PC-9 (cell line): Measurements from ENCODE around the gene ZNRF3. TPM values are rescaled to one million over a fixed set of nuclear protein-coding genes. Genes with fewer than 3 reads are reported as not detected.

Experiments
- BruUV-seq: library from RNA; stranded (reverse); fragments of 400-500 nt; replicated peaks from 2 replicates; lab custom pipeline; 2021; lab: Mats Ljungman, UMichigan
- CTCF ChIA-PET: fragments of 300-600 bp; sonication (Branson Sonifier 250); formaldehyde crosslinking; loops from one replicate; lab custom pipeline; 2022; ENCODE audit warnings: antibody characterized with exemption; lab: Charles Lee
- POLR2A ChIA-PET: fragments of 300-600 bp; sonication (Branson Sonifier 250); formaldehyde crosslinking; loops from one replicate; lab custom pipeline; 2022; ENCODE audit warnings: antibody characterized with exemption; ENCODE audit not compliant: unreplicated experiment; lab: Charles Lee
- DNase-seq, 2 experiments: peaks; one replicate each; pipeline versions ENCODE4 v3.0.0 to v3.0.0-alpha.2; 2015 to 2022; ENCODE audit warnings: mixed read lengths in 1 of 2
- H2AFZ ChIP-seq: fragments of 200-600 bp; sonication (generic); 2 replicates; pipeline ENCODE4 v1.8.1; 2017; ENCODE audit warnings: antibody characterized with exemption
- H3F3A ChIP-seq: fragments of 200-600 bp; sonication (generic); 2 replicates; pipeline ENCODE4 v1.8.1; 2017; ENCODE audit warnings: antibody characterized with exemption, mild to moderate bottlenecking, low read depth; ENCODE audit not compliant: insufficient read depth
- H3K27ac ChIP-seq: fragments of 200-600 bp; sonication (generic); 2 replicates; pipeline ENCODE4 v1.6.1; 2016; ENCODE audit warnings: mixed run types
- H3K27me3 ChIP-seq: fragments of 200-600 bp; sonication (generic); 2 replicates; pipeline ENCODE4 v1.6.1; 2016; ENCODE audit warnings: low read depth, mixed run types; ENCODE audit not compliant: insufficient read depth
- H3K36me3 ChIP-seq: fragments of 200-600 bp; sonication (generic); 2 replicates; pipeline ENCODE4 v1.6.1; 2016; ENCODE audit warnings: low read depth, mixed run types
- H3K4me1 ChIP-seq: fragments of 200-600 bp; sonication (generic); replicated peaks from 2 replicates; pipeline ENCODE4 v1.6.1; 2016; ENCODE audit warnings: mixed run types; ENCODE audit not compliant: insufficient read depth
- H3K4me2 ChIP-seq: fragments of 200-600 bp; sonication (generic); 2 replicates; pipeline ENCODE4 v1.6.1; 2017; ENCODE audit warnings: mixed run types
- H3K4me3 ChIP-seq: fragments of 200-600 bp; sonication (generic); 2 replicates; pipeline ENCODE4 v1.6.1; 2016; ENCODE audit warnings: mixed run types
- H3K79me2 ChIP-seq: fragments of 200-600 bp; sonication (generic); 2 replicates; pipeline ENCODE4 v1.6.1; 2017; ENCODE audit warnings: low read depth, mixed run types
- H3K9me2 ChIP-seq: fragments of 200-600 bp; sonication (generic); 2 replicates; pipeline ENCODE4 v1.8.1; 2017; ENCODE audit warnings: mild to moderate bottlenecking; ENCODE audit not compliant: insufficient read depth
- H3K9me3 ChIP-seq: fragments of 200-600 bp; sonication (generic); 2 replicates; pipeline ENCODE4 v1.8.1; 2016; ENCODE audit warnings: low read depth; ENCODE audit not compliant: insufficient read depth
- H4K20me1 ChIP-seq: fragments of 200-600 bp; sonication (generic); 2 replicates; pipeline ENCODE4 v1.8.1; 2017; ENCODE audit not compliant: insufficient read depth
- CTCF ChIP-seq: fragments of 200-600 bp; sonication (generic); conservative IDR thresholded peaks from 2 replicates; pipeline ENCODE4 v1.6.1; 2017; ENCODE audit warnings: mixed run types, antibody characterized with exemption, mild to moderate bottlenecking, moderate library complexity
- EZH2 ChIP-seq: fragments of 200-600 bp; sonication (generic); IDR thresholded peaks from 2 replicates; pipeline ENCODE4 v1.8.0; 2017; ENCODE audit warnings: antibody characterized with exemption, low read depth
- intact Hi-C: fragments of 100-400 bp; cut with micrococcal nuclease; formaldehyde crosslinking; loops from one replicate; pipeline ENCODE4 v1.10.0; 2022; ENCODE audit not compliant: unreplicated experiment
- total RNA-seq: library from RNA; stranded (reverse); gene quantifications from 2 replicates; pipeline ENCODE4 v1.2.3, GENCODE V29; 2021

ZNRF3 gene
- total RNA-seq, 1 experiment from 2014 or later, result 5.2 TPM

GRCh38 chr22:28997342-28997741 lies 114.0 kb downstream of the ZNRF3 start:
- Histone ChIP-seq H3K9me3 (no peaks in the 10 kb centered on the region), H2AFZ (no peak overlapping the region), H3K4me1 (no peaks in the 10 kb centered on the region), H3K4me3 (no peak overlapping the region), H3K36me3 (no peaks in the 10 kb centered on the region), H3K4me2 (no peak overlapping the region), H3K79me2 (no peaks in the 10 kb centered on the region), H3K9me2 (no peaks in the 10 kb centered on the region), H3K27ac (no peak overlapping the region), H3F3A (no peaks in the 10 kb centered on the region; the same call in 1 of the 2 replicates), H3K27me3 (no peaks in the 10 kb centered on the region), H4K20me1 (no peaks in the 10 kb centered on the region)
- no peak for DNase-seq
- no peak for TF ChIP-seq EZH2
- no peak for TF ChIP-seq CTCF
- no TSS peak for BruUV-seq
- intact Hi-C loops, result loop anchor here (2.0 kb wide), 1 partner anchor 57 kb away; no protein-coding TSS in a partner anchor
- ChIA-PET CTCF (interaction anchor here (0.6 to 0.7 kb wide), 2 partner anchors 70 to 161 kb away, joined by 6 to 12 read pairs; no protein-coding TSS in a partner anchor), POLR2A (no interaction called here)

GRCh38 chr22:28998681-28999080 lies 115.3 kb downstream of the ZNRF3 start:
- Histone ChIP-seq H3K9me3 (no peaks in the 10 kb centered on the region), H3K9me2 (no peaks in the 10 kb centered on the region), H3K36me3 (no peaks in the 10 kb centered on the region), H3K79me2 (no peaks in the 10 kb centered on the region), H3K4me1 (no peaks in the 10 kb centered on the region; the same call in 1 of the 2 replicates), H2AFZ (no peak overlapping the region), H4K20me1 (no peaks in the 10 kb centered on the region), H3F3A (no peaks in the 10 kb centered on the region; the same call in none of the 2 replicates), H3K27me3 (no peaks in the 10 kb centered on the region), H3K4me3 (no peak overlapping the region), H3K27ac (no peak overlapping the region), H3K4me2 (no peak overlapping the region)
- CTCF ChIA-PET, result no interaction called here
- no peak for DNase-seq
- intact Hi-C loops, result no loop called here
- no TSS peak for BruUV-seq
- POLR2A ChIA-PET, result no interaction called here
- TF ChIP-seq CTCF, result no peak
- no peak for TF ChIP-seq EZH2

GRCh38 chr22:28999510-28999909 lies 116.1 kb downstream of the ZNRF3 start:
- ChIA-PET CTCF (no interaction called here), POLR2A (no interaction called here)
- H3K4me1 ChIP-seq, result no peaks in the 10 kb centered on the region; the same call in 1 of the 2 replicates
- H2AFZ ChIP-seq, result no peak overlapping the region
- no peaks in the 10 kb centered on the region for H3K36me3 ChIP-seq
- DNase-seq, result no peak
- no TSS peak for BruUV-seq
- H3K9me3 ChIP-seq, result no peaks in the 10 kb centered on the region
- TF ChIP-seq CTCF (no peak), EZH2 (no peak)
- H3K27me3 ChIP-seq, result no peaks in the 10 kb centered on the region
- H3K4me2 ChIP-seq, result no peak overlapping the region
- no peaks in the 10 kb centered on the region for H4K20me1 ChIP-seq
- intact Hi-C loops, result no loop called here
- H3K9me2 ChIP-seq, result no peaks in the 10 kb centered on the region
- H3K79me2 ChIP-seq, result no peaks in the 10 kb centered on the region
- H3K4me3 ChIP-seq, result no peak overlapping the region
- no peaks in the 10 kb centered on the region; the same call in none of the 2 replicates for H3F3A ChIP-seq
- H3K27ac ChIP-seq, result no peak overlapping the region
